Mesenchymal stem cell (in vitro differentiated cells and primary cell): ENCODE measurements around the gene TUFM.

Source experiments
- DNase-seq: peaks from one replicate; pipeline ENCODE4 v3.0.0-alpha.2; 2013
- H2AFZ ChIP-seq: one replicate; pipeline ENCODE4 v1.6.1; 2013; ENCODE audit warnings: low read depth, mild to moderate bottlenecking, control low read depth, inconsistent platforms, low read length, moderate library complexity
- H2AK5ac ChIP-seq: 2 replicates; pipeline ENCODE4 v1.6.1; 2013; ENCODE audit warnings: low read length, moderate library complexity, mild to moderate bottlenecking, inconsistent platforms; ENCODE audit not compliant: severe bottlenecking
- H2BK120ac ChIP-seq: one replicate; pipeline ENCODE4 v1.6.1; 2013; ENCODE audit warnings: low read depth, mild to moderate bottlenecking, inconsistent platforms, low read length, moderate library complexity
- H2BK12ac ChIP-seq, 2 experiments: one replicate each; pipeline ENCODE4 v1.6.1; 2013; ENCODE audit warnings: inconsistent platforms in 2 of 2, low read length in 2 of 2, mild to moderate bottlenecking in 2 of 2, moderate library complexity in 2 of 2, control low read depth in 1 of 2
- H2BK15ac ChIP-seq: one replicate; pipeline ENCODE4 v1.6.1; 2013; ENCODE audit warnings: mild to moderate bottlenecking, low read depth, inconsistent platforms; ENCODE audit not compliant: poor library complexity, severe bottlenecking
- H2BK5ac ChIP-seq: 2 replicates; pipeline ENCODE4 v1.6.1; 2013; ENCODE audit warnings: low read depth, mild to moderate bottlenecking, low read length, control low read depth, inconsistent platforms; ENCODE audit not compliant: poor library complexity, severe bottlenecking
- H3K14ac ChIP-seq, 2 experiments: one replicate each; pipeline ENCODE4 v1.6.1; 2013; ENCODE audit warnings: inconsistent platforms in 2 of 2, low read length in 2 of 2, control low read depth in 1 of 2, mild to moderate bottlenecking in 1 of 2, moderate library complexity in 1 of 2
- H3K18ac ChIP-seq, 2 experiments: one replicate each; pipeline ENCODE4 v1.6.1; 2013; ENCODE audit warnings: inconsistent platforms in 2 of 2, low read length in 2 of 2, control low read depth in 1 of 2, low read depth in 1 of 2, mild to moderate bottlenecking in 1 of 2
- H3K23ac ChIP-seq, 2 experiments: one replicate each; pipeline ENCODE4 v1.6.1; 2013; ENCODE audit warnings: inconsistent platforms in 2 of 2, low read length in 2 of 2, mild to moderate bottlenecking in 2 of 2, moderate library complexity in 2 of 2, control low read depth in 1 of 2
- H3K27ac ChIP-seq: 2 replicates; pipeline ENCODE4 v1.5.1; 2013; ENCODE audit warnings: mild to moderate bottlenecking, moderate library complexity, low read length, control low read depth, inconsistent platforms; ENCODE audit not compliant: poor library complexity, severe bottlenecking
- H3K27me3 ChIP-seq, 2 experiments: 2 replicates each; pipeline versions ENCODE4 v1.6.1 to v1.7.0; 2013; ENCODE audit warnings: low read length in 2 of 2, mild to moderate bottlenecking in 2 of 2, moderate library complexity in 2 of 2, control low read depth in 1 of 2, inconsistent platforms in 1 of 2; ENCODE audit not compliant: control insufficient read depth in 1 of 2, insufficient read depth in 1 of 2
- H3K36me3 ChIP-seq, 2 experiments: 2 replicates each; pipeline versions ENCODE4 v1.6.1 to v1.7.0; 2013; ENCODE audit warnings: low read length in 2 of 2, control low read depth in 1 of 2, inconsistent platforms in 1 of 2, low read depth in 1 of 2, mild to moderate bottlenecking in 1 of 2; ENCODE audit not compliant: insufficient read depth in 2 of 2, control insufficient read depth in 1 of 2
- H3K4ac ChIP-seq, 2 experiments: one replicate each; pipeline ENCODE4 v1.6.1; 2013; ENCODE audit warnings: inconsistent platforms in 2 of 2, low read length in 2 of 2, mild to moderate bottlenecking in 2 of 2, moderate library complexity in 2 of 2, control low read depth in 1 of 2, low read depth in 1 of 2
- H3K4me1 ChIP-seq: 2 replicates; pipeline ENCODE4 v1.6.1; 2013; ENCODE audit warnings: low read depth, low read length, control low read depth; ENCODE audit not compliant: control insufficient read depth, insufficient read depth
- H3K4me2 ChIP-seq: 2 replicates; pipeline ENCODE4 v1.6.1; 2013; ENCODE audit warnings: low read length, mild to moderate bottlenecking, inconsistent platforms; ENCODE audit not compliant: poor library complexity, severe bottlenecking
- H3K4me3 ChIP-seq, 2 experiments: 2 replicates each; pipeline versions ENCODE4 v1.5.1 to v1.7.0; 2013; ENCODE audit warnings: low read length in 2 of 2, mild to moderate bottlenecking in 2 of 2, control low read depth in 1 of 2, low read depth in 1 of 2; ENCODE audit not compliant: insufficient read depth in 1 of 2
- H3K79me1 ChIP-seq: replicated peaks from 2 replicates; pipeline ENCODE4 v1.6.1; 2013; ENCODE audit warnings: mild to moderate bottlenecking, control low read depth, low read length, inconsistent platforms; ENCODE audit not compliant: poor library complexity, severe bottlenecking
- H3K9ac ChIP-seq: 2 replicates; pipeline ENCODE4 v1.7.0; 2013; ENCODE audit warnings: mild to moderate bottlenecking, low read length, moderate library complexity
- H3K9me3 ChIP-seq: 2 replicates; pipeline ENCODE4 v1.7.0; 2013; ENCODE audit warnings: mild to moderate bottlenecking, low read length; ENCODE audit not compliant: control insufficient read depth
- H4K8ac ChIP-seq: one replicate; pipeline ENCODE4 v1.6.1; 2013; ENCODE audit warnings: inconsistent platforms, mild to moderate bottlenecking, low read length, moderate library complexity
- H4K91ac ChIP-seq: one replicate; pipeline ENCODE4 v1.6.1; 2013; ENCODE audit warnings: mild to moderate bottlenecking, low read length, inconsistent platforms
- WGBS: methylation state at CpG from one replicate; pipeline ENCODE4 v1.1.7; 2013; ENCODE audit warnings: mixed read lengths; 5-methylcytosine and 5-hydroxymethylcytosine counted together

The TUFM gene

DNA sequence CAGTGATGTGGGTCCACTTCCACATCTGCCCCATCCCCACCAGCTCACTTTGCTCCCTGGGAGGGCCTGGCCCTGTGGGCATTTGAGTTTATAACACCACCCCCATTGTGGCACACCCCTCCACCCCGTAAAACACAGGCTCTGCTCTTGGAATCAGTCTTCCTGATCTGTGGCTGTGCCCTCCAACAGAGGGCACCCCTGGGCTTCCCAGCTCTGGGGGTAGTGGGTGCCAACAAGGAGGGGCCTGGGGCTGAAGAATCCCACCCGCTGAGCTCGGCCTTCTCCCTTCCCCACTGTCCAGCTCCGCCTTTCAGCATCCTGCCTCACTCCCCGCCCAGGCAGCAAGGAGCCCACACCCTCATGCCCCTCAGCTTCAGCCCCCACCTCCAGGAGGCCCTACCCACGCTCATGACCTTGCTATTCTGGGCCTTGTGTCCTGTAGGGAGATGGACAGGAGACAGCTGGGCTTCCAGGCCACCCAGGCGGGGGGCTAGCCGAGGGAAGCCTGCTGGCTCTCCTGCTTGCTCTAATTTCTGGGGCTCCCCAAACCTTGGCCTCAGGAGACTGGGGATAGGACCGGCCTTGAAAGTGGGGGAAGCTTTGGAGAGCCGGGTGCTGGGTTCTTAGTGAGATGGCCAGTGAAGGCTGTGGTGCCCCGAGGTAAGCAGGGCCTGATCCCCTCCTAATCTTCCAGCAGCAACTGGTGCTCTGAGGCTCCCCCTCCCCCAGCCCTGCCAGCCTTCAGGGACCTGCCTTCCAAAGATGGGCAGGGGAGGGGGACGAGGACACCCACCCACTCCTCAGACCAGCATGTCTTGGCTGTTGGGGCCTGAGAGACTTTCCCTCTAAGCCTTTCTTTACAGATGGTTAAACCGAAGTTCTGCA lies 29.2 kb upstream of the TUFM start:
- Histone ChIP-seq H3K14ac (no peak overlapping the region), H3K79me1 (peaks cover 41% of the 10 kb centered on the region), H3K4ac (no peak overlapping the region), H4K8ac (no peak overlapping the region), H3K27ac (no peak overlapping the region), H3K27me3 (peaks cover 0 to under 1% of the 10 kb centered on the region in 2 experiments), H3K4me2 (no peak overlapping the region), H3K18ac (no peak overlapping the region), H3K23ac (no peak overlapping the region), H3K4me1 (peaks cover 22% of the 10 kb centered on the region), H3K36me3 (peaks cover 37 to 66% of the 10 kb centered on the region in 2 experiments), H2AFZ (no peak overlapping the region), H2BK15ac (no peak overlapping the region), H3K9ac (no peak overlapping the region), H4K91ac (no peak overlapping the region), H2BK5ac (no peak overlapping the region), H3K4me3 (no peak overlapping the region), H2BK12ac (no peak overlapping the region), H2AK5ac (no peak overlapping the region), H2BK120ac (no peak overlapping the region), H3K9me3 (no peaks in the 10 kb centered on the region)
- WGBS = 77% methylated on average over 9 of the region's 13 CpGs
- no peak for DNase-seq

DNA sequence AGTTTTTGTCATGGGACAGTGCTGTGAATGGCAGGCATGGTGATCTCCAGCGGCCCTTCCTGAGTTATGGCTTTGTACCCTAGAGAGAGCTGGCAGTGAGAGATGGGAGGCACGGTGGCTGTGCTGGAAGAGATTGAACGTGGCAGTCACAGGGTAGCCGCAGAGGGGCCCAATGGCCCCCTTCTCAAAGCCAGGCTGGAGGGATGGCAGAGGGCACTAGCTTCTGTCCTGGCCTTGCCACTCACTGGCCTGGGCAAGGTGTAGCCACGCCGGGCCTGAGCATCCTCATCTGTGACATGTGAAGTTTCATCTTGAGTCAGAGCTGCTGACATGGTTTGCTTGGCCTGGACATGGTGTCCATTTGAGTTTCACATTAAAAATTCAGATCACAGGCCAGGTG lies 28.3 kb upstream of the TUFM start:
- 93% methylated on average over 6 of the region's 6 CpGs for WGBS
- Histone ChIP-seq H3K4ac (no peak overlapping the region), H3K4me2 (no peak overlapping the region), H3K23ac (no peak overlapping the region), H2BK5ac (no peak overlapping the region), H2AK5ac (no peak overlapping the region), H2AFZ (no peak overlapping the region), H2BK120ac (no peak overlapping the region), H3K14ac (no peak overlapping the region), H2BK12ac (no peak overlapping the region), H3K18ac (no peak overlapping the region), H3K79me1 (peaks cover 50% of the 10 kb centered on the region), H3K9ac (no peak overlapping the region), H3K9me3 (no peaks in the 10 kb centered on the region), H3K4me1 (peaks cover 16% of the 10 kb centered on the region), H4K8ac (no peak overlapping the region), H4K91ac (no peak overlapping the region), H3K36me3 (peaks cover 46 to 75% of the 10 kb centered on the region in 2 experiments), H3K27ac (no peak overlapping the region), H3K4me3 (no peak overlapping the region), H3K27me3 (no peaks in the 10 kb centered on the region), H2BK15ac (no peak overlapping the region)
- DNase-seq = no peak

DNA sequence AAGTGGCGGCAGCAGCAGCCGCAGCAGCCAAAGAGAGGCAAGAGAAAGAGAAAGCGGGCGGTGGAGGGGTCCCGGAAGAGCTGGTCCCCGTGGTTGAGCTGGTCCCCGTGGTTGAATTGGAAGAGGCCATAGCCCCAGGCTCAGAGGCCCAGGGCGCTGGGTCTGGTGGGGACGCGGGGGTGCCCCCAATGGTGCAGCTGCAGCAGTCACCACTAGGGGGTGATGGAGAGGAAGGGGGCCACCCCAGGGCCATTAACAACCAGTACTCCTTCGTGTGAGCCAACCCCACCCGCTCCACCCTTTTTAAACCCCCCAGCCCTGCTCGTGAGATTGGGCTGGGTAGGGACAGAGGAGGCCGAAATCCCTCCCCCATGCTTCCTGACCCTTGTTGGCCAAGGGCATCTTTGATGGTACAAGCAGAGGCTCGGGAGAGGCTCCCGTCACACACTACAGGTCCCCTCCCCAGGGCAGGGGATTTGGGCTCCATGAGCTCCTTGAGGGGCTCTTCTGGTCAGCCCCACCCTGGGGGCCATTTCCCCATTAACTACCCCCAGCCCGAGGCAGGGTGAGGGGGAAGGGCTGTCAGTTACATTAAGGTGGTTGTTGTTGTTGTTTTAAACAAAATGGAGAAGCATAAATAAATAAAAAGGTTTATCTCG lies 27.5 kb upstream of the TUFM start:
- Histone ChIP-seq H2AK5ac (no peak overlapping the region), H4K91ac (no peak overlapping the region), H2BK15ac (no peak overlapping the region), H3K79me1 (peaks cover 52% of the 10 kb centered on the region), H3K9me3 (no peaks in the 10 kb centered on the region), H3K4me3 (no peak overlapping the region), H3K4ac (no peak overlapping the region), H3K4me1 (peaks cover 11% of the 10 kb centered on the region), H2BK12ac (no peak overlapping the region), H2BK5ac (no peak overlapping the region), H3K18ac (no peak overlapping the region), H3K14ac (no peak overlapping the region), H4K8ac (no peak overlapping the region), H3K27ac (no peak overlapping the region), H3K4me2 (no peak overlapping the region), H2AFZ (no peak overlapping the region), H3K9ac (no peak overlapping the region), H3K23ac (no peak overlapping the region), H2BK120ac (no peak overlapping the region), H3K36me3 (peaks cover 54 to 82% of the 10 kb centered on the region in 2 experiments), H3K27me3 (no peaks in the 10 kb centered on the region)
- DNase-seq = peak; percentile 19
- WGBS = 95% methylated on average over 13 of the region's 18 CpGs

- H4K8ac ChIP-seq = no peak overlapping the region
- DNase-seq = no peak
- peaks cover 59 to 85% of the 10 kb centered on the region in 2 experiments for H3K36me3 ChIP-seq
- no peak overlapping the region for H3K23ac ChIP-seq
- no peak overlapping the region for H3K14ac ChIP-seq
- H3K27me3 ChIP-seq = no peaks in the 10 kb centered on the region
- no peak overlapping the region for H2BK5ac ChIP-seq
- no peak overlapping the region for H4K91ac ChIP-seq
- no peak overlapping the region for H2BK12ac ChIP-seq
- H3K4me2 ChIP-seq = no peak overlapping the region
- no peak overlapping the region for H3K4me3 ChIP-seq
- no peak overlapping the region for H2BK15ac ChIP-seq
- H2AFZ ChIP-seq = no peak overlapping the region
- no peaks in the 10 kb centered on the region for H3K9me3 ChIP-seq
- no peak overlapping the region for H3K18ac ChIP-seq
- no peak overlapping the region for H3K4ac ChIP-seq
- H2BK120ac ChIP-seq = no peak overlapping the region
- peaks cover 48% of the 10 kb centered on the region for H3K79me1 ChIP-seq
- H3K9ac ChIP-seq = no peak overlapping the region
- no peak overlapping the region for H3K27ac ChIP-seq
- 96% methylated on average over 11 of the region's 15 CpGs for WGBS
- no peak overlapping the region for H2AK5ac ChIP-seq
- peaks cover 11% of the 10 kb centered on the region for H3K4me1 ChIP-seq
Observed at GRCh38 chr16:28872952-28873351, 26.8 kb upstream of the TUFM start.
